ENCODE data around the gene HBB. TPM values are rescaled to one million over a fixed set of nuclear protein-coding genes. Genes with fewer than 3 reads are reported as not detected.
"Not testable (repeated sequence)": the region's sequence is repeated elsewhere in the genome, so short reads cannot be mapped to it uniquely, and the experiment has no call there.

Gene HBB
- total RNA-seq, 2 experiments from 2014 or later, result not detected

- CTCF ChIA-PET, POLR2A ChIA-PET: not testable (repeated sequence)
Observed at GRCh38 chr11:5248498-5248897, 21.6 kb upstream of the HBB start.

- ChIA-PET CTCF (no interaction called here), POLR2A (no interaction called here)
Observed at GRCh38 chr11:5247472-5248192, 20.8 kb upstream of the HBB start.

GRCh38 chr11:5246772-5247471 lies 20.1 kb upstream of the HBB start:
- POLR2A ChIA-PET, result no interaction called here

GRCh38 chr11:5245155-5245554 lies 18.3 kb upstream of the HBB start:
- CTCF ChIA-PET, result no interaction called here
- POLR2A ChIA-PET, result no interaction called here

More at GRCh38 chr11:5246772-5247471, 20.1 kb upstream of the HBB start:
- CTCF ChIA-PET, result no interaction called here

GRCh38 chr11:5243816-5244180 lies 16.9 kb upstream of the HBB start:
- ChIA-PET POLR2A (interaction anchor here (0.6 kb wide), 1 partner anchor 1095 kb away, joined by 3 read pairs; no protein-coding TSS in a partner anchor), CTCF (no interaction called here)

GRCh38 chr11:5242933-5243815 lies 16.3 kb upstream of the HBB start:
- ChIA-PET POLR2A (interaction anchor here (0.6 kb wide), 1 partner anchor 1094 kb away, joined by 3 read pairs; no protein-coding TSS in a partner anchor), CTCF (no interaction called here)

GRCh38 chr11:5242208-5242607 lies 15.3 kb upstream of the HBB start:
- POLR2A ChIA-PET, result no interaction called here
- CTCF ChIA-PET, result no interaction called here

- CTCF ChIA-PET, result no interaction called here
- POLR2A ChIA-PET, result no interaction called here
Observed at GRCh38 chr11:5241458-5241857, 14.6 kb upstream of the HBB start.

- POLR2A ChIA-PET, result no interaction called here
Observed at GRCh38 chr11:5240458-5240857, 13.6 kb upstream of the HBB start.

GRCh38 chr11:5240056-5240455 lies 13.2 kb upstream of the HBB start:
- ChIA-PET CTCF (no interaction called here), POLR2A (no interaction called here)

More at GRCh38 chr11:5240458-5240857, 13.6 kb upstream of the HBB start:
- CTCF ChIA-PET, result no interaction called here

- POLR2A ChIA-PET, result no interaction called here
- CTCF ChIA-PET, result no interaction called here
Observed at GRCh38 chr11:5239046-5239445, 12.2 kb upstream of the HBB start.

- ChIA-PET POLR2A (no interaction called here), CTCF (no interaction called here)
Observed at GRCh38 chr11:5238486-5238885, 11.6 kb upstream of the HBB start.

- ChIA-PET CTCF (no interaction called here), POLR2A (no interaction called here)
Observed at GRCh38 chr11:5237420-5237819, 10.5 kb upstream of the HBB start.

- CTCF ChIA-PET, result no interaction called here
- POLR2A ChIA-PET, result no interaction called here
Observed at GRCh38 chr11:5235364-5236095, 8.7 kb upstream of the HBB start.

- ChIA-PET POLR2A (no interaction called here), CTCF (no interaction called here)
Observed at GRCh38 chr11:5234381-5234834, 7.5 kb upstream of the HBB start, which contains the start of gene HBD. Gene HBD (minus strand): TSS chr11:5234483. CDS start chr11:5234433, 50 bp downstream.

- ChIA-PET CTCF (no interaction called here), POLR2A (no interaction called here)
Observed at GRCh38 chr11:5233307-5233706, 6.4 kb upstream of the HBB start.

GRCh38 chr11:5232821-5233220 lies 6.0 kb upstream of the HBB start:
- ChIA-PET POLR2A (no interaction called here), CTCF (no interaction called here)

- ChIA-PET POLR2A (no interaction called here), CTCF (no interaction called here)
Observed at GRCh38 chr11:5232176-5232575, 5.3 kb upstream of the HBB start.

GRCh38 chr11:5231111-5231510 lies 4.2 kb upstream of the HBB start:
- ChIA-PET CTCF (no interaction called here), POLR2A (no interaction called here)

GRCh38 chr11:5230266-5230665 lies 3.4 kb upstream of the HBB start:
- CTCF ChIA-PET, result no interaction called here
- POLR2A ChIA-PET, result no interaction called here
